GM19324 (cell line): ENCODE data around the gene C4BPB.
"Not testable (repeated sequence)": the region's sequence is repeated elsewhere in the genome, so short reads cannot be mapped to it uniquely, and the experiment has no call there.

ENCODE experiments used
- ATAC-seq: cut with Tn5 transposase; IDR thresholded peaks from one replicate; pipeline ENCODE4 v1.9.1; 2021; ENCODE audit warnings: mild to moderate bottlenecking, moderate library complexity; ENCODE audit not compliant: unreplicated experiment, low FRiP score

C4BPB gene, protein sequence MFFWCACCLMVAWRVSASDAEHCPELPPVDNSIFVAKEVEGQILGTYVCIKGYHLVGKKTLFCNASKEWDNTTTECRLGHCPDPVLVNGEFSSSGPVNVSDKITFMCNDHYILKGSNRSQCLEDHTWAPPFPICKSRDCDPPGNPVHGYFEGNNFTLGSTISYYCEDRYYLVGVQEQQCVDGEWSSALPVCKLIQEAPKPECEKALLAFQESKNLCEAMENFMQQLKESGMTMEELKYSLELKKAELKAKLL

DNA sequence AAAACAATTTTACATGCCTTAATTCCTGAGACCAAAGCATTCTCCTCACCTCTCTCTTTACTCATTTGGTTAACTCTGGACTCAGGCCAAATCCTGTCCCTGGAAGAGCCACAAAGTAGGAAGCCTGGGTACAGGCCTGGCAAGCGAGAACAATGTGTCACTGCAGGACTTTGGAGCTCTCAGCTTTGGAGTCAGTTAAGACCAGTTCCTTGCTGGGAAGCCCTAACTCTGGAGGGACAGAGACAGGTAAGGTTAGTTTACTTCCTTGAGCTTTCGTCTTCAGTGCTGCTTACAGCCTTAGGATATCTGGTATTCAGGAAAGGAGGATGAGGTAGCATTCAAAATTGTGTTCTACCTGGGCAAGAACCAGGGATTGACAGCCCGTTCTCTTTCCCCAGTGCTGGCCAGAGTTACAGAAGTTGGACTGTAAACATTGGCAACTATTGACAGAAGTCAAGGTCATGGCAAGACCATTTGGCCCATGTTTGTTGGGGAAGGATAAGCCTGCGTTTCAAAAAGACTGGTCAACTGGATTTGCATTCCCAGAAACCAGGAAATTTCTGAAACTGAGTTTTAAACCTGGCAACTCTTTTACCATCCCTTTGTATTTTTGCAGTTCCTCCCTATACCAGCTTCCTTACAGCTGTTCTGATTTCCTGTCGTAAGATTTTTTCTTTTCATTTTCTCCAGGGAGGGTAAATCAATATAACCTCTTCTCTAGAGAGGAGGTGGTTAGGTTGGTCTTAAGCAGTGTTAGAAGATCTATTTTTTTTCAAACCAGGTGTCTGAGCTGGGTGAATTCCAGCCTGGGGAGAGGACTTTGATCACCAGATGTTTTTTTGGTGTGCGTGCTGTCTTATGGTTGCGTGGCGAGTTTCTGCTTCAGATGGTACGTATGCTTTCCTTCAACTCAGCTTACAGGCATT is at the start of gene C4BPB:
C4BPB (plus strand) TSS at position 160 of the 926 bp plus-strand sequence; CDS start at position 832, 672 bp downstream.
- no peak for ATAC-seq

DNA sequence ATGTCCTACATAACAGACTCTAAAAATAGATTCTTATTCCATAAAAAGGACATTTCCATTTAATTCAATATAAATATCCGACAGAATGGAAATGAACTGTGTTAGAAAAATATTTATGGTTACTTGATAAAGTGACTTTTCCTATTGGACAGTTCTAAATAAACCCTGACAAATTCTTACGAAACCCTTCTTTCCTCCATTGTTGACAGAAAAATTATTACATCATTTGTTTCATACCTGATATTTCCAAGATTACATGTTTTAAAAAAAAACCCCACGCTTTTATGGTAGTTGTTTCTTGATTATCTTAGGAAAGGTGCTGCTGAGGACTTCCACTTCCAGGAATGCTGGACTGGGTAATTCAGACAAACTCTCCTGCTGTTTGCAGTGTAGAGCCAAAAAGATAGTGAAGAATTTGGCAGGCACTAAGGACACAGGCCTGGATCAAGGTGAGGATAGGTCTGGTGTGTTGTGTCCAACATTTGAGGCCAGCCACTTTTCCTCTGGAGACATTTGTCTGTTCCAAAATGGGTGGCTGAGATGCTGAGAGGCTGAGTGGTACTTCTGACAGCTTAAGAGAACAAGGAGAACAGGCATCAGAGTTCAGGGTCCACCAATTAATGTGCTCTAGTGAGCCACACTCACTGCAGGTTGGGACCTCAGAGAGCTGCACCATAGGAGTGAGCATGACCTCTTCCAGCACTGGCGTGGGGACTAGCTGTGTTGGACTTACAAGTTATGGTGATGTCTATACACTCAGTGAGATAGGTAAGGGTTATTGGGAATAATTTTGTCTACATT is 49.1 kb upstream of the C4BPB start:
- ATAC-seq: no peak

DNA sequence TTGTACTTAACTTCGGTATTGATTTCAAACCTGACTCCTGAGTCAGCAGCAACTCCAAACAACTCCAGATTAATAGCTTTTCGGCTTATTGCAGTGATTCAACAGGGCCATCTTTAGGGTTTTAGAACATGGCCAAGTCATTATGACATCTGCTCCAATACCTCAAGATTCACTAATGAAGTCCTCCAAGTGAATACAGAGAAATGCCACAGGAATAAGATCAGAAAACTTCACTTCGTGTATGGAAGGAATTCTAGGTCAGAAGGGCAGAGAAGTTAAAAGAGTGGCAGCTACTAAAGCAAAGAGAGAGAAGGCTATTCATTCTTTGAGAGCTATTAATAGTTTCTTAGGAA is 48.5 kb upstream of the C4BPB start:
- no peak for ATAC-seq

DNA sequence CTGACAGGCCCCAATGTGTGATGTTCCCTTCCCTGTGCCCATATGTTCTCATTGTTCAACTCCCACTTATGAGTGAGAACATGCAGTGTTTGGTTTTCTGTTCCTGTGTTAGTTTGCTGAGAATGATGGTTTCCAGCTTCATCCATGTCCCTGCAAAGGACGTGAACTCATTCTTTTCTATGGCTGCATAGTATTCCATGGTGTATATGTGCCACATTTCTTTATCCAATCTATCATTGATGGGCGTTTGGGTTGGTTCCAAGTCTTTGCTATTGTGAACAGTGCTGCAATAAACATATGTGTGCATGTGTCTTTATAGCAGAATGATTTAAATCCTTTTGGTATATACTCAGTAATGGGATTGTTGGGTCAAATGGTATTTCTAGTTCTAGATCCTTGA is 47.3 kb upstream of the C4BPB start:
- ATAC-seq: not testable (repeated sequence)

DNA sequence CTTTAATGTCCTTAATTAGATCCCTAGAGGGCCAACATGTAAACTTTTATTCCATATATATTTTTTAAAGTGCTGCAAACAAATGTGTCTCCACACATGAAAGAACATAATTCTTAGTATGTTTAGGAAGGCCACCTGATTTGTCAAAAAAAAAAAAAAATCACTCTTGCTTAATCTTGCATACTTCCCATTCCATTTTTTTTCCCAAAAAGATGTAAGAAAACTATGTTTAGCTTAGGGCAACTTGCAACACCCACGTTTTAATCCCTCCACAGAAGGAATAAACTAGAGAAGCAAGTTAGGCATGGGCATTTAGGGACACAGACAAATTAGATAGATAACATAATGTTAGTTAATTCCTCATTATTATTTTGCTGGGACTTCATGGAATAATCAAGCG is 43.2 kb upstream of the C4BPB start:
- no peak for ATAC-seq

DNA sequence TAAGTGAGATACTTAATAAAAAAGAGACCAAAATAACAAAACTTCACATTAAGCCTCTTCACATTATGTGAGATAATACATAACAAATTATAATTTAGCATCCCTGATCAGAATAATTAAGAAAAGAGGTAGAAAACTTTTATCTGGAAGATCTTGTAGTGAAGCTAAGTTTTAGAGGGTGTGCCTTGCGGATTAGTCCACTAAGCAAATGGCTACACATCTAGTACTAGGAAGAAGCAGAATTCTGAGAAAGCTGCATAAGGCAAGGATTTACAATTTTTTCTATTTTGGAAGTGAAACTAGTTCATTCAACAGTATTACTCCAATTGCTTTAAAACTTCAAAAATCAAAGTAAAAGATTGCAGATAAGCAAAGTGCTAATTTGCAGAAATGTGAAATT is 41.2 kb upstream of the C4BPB start:
- no peak for ATAC-seq

DNA sequence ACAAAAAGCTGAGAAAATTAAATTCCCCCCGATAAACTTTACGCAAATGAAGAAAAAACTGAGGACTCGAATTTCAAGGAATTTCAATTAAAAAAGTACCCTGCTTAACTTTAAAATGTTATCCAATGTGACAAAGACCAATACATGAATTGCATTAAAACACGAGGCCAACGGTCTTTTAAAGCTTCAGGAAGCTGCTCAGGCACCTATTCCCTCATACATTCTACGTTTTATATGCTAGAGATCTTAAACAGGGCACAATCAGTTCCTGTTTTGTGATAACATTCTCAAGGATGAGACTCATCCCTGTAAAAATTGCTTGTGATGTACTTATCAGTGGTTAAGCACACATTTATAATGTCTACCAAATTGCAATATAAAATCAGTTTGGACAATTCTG is 40.6 kb upstream of the C4BPB start:
- no peak for ATAC-seq

DNA sequence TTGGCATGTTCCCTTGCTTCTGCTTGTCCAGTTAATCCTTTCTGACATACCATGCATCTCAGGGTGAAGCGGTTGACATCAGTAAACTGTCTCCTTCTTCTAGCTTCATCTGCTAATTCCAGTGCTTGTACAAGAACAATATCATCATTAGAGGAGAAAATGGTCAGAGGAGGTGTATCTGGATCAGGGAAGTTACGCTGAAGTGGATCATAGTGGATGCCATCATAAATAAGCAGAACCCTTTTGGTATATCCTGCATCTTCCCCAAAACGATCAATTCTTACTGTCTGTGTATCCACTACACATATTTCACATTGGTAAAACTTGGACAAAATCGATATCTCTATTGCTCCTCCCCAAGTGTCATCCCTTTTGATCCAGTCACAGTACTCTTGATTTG is 39.6 kb upstream of the C4BPB start:
- no peak for ATAC-seq

DNA sequence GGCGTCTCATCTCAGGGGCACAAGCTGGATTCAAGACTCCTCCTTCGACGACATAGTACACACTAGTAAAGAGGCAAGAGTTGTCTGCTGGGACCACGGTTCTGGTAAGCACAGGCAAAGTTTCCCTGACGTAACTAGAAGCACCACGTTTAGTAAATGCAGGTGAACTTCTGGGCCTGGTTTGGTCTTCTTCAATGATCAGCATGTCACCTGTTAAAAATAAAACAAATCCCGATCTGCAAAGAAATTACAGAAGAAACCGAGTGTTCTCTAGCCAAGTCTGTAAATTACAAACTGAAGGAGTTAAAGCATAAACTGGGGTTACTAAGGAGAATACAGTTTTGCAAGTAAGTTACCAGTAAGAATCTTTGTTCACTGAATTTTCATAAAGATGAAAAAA is 39.1 kb upstream of the C4BPB start:
- ATAC-seq: no peak

DNA sequence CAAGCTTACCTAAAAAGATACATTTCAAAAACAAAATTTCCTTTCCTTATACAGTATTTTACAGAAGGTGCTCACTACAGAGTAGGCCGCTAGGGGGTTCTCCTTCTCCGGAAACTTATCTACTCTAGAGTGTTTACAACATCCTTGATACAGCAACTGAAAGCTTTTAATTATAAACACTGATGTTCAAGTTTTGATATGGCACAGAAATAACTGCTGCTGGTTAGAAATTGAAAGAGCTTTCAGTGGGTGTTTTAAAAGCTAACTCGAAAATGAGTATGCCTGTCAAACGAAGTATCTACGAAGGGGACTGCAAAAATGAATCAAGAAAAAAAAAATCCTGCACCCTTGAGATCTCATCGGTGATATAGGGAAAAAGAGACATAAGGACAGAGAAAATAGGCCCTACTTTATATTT is 38.7 kb upstream of the C4BPB start:
- ATAC-seq: no peak

DNA sequence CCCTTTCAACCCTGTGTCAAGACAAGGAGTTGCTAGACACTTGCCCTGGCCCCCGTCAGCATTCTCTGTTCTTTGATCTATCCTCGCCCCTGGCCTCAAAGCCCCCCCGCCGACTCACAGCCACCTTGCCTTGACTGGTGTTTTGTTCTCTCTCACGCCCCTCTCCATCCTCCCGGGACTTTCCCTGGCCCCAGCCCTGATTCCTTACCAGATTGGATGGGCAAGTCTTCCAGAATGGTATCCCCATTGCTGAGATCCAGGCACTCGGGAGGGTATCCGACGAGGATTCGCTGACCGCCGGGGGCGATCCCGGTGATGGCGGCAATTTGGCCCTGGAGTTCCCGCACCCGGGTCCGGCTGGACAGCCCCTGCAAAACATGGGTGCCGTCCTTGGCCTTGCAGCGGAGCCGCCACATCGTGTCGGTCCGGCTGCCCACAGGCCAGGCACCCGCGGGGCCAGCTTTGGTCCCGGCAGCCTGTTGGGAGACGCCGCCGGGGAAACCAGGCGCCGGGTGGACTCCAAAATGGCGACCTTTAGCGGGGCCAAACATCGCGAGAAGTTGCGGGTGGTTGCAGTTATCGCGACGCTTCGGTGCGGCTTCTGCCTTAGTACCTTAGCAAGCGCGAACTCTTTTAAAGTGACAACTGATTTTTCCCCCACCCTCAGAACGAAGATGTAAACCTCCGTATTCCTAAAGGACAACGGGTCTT is 38.0 kb upstream of the C4BPB start:
- no peak for ATAC-seq

DNA sequence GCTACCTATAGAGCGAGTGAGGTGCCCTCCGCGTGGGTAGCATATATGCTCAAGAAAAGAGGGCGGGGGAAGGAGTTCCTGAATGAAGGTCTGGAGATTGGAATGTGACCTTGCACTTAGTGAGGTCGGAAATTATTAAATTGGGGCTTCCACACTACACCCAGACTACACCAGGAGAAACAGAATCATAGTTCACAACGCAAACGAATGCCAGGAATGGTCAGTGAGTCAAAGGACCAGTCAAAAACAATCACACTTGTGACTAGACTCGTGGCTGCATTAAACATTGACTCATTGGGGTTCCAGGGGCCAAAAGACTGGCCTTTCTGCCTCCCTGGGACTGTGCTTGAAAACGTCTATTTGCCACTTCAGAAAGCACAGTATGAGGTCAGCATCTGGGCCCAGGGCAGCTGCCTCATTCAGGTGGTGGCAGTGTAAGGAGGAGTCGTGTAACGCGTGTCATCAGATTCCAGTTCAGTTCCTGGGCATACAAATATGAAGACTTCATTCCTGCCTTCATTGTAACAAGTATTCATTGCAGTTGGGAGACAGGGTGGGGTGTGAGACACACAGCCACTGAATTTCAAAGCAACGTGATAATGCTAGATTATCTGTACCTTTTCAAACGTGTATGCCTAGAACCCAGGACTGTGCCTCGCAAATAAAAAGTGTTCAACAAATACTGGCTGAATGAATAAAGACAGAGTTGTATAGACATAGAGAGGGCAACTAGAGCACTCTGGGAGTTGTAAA is 37.3 kb upstream of the C4BPB start, which contains the start of gene YOD1:
YOD1 (minus strand) TSS at position 18 of the 753 bp plus-strand sequence. CDS start 178 bp downstream, outside the sequence.
- ATAC-seq: no peak

DNA sequence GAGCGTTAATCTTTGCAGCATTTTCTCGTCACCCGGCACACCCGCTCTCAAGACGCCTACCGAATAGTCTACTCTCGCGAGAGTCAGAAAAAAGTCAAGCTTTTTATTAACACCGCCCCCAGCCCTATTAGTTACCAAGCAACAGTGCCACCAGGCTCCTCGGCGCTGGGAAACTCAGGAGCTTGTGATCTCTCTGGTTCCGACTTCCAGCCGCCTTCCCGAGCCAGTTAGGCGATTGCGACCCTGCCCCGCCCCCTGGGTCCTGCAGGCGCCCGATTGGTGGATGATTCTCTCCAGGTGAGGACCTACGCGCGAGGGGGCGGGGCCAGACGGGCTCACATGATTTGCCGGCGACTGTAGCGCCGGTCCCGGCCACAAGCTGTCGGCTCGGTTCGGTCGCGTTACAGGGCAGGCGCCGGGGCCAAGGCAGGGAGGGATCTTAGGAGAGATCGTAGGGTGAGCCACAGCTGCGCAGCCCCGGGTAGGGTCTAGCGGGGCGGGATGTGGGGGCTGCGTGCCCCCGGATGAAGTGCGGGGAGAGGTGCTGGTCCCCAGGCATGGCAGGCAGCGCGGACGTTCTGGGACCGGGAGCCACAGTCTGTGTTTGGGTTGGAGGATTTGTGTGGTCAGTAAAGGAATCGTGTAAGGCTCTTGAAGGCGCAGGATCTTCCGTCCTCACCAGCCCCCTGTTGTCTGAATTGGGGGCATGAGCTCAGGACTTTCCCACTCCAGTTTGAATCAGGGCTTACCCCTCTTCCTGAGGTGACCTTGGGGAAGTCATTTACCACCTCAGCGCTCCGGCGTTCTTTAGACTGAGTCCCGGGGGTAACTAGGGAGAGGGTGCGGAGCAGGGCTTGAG is 35.5 kb upstream of the C4BPB start, which contains the start of gene PFKFB2:
PFKFB2 (plus strand) TSS at position 365 of the 859 bp plus-strand sequence. CDS start 1,443 bp downstream, outside the sequence.
- ATAC-seq: peak; percentile 67

DNA sequence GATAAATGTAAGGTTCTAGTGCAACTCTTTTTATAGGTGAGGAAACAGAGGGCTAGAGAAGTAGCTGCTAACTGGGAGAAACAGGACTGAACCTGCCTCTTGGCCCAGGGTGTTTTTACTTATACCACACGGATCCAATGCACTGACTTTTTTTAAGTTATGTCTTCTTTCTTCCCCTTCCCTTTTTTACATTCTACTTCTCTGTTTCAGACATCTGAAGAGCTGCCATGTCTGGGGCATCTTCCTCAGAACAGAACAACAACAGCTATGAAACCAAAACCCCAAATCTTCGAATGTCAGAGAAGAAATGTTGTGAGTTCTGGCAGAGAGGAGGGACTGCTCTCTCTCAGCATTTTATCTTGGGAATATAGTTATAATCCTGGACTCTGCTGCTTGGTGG is 34.2 kb upstream of the C4BPB start:
- ATAC-seq: no peak

DNA sequence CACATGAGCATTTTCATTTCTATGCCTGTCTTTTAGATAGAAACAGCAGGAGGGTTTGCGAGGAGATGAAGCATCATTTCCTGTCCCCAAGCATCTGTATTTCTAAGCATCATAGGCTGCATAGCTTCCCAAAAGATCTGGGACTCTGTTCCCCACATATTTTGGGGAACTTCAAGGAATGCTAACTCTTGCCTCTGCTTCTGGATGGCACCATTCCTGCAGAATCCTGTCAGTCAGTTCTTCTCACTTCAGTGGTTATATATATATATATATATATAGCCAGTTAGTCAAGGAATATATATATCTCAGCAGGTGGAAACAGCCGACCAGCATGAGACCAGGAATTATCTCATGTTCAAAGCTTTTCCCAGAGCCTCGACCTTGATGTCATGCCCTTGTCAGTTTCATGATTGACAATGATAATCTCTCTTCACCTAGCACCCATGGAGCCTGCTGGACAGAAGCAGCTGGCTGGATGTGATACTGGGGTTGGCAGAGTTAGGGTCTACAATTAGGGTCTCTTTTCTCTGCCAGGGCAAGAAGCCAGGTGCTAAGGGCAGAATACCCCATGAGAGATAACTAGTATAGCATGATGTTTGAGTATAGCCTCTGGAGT is 33.2 kb upstream of the C4BPB start:
- no peak for ATAC-seq

DNA sequence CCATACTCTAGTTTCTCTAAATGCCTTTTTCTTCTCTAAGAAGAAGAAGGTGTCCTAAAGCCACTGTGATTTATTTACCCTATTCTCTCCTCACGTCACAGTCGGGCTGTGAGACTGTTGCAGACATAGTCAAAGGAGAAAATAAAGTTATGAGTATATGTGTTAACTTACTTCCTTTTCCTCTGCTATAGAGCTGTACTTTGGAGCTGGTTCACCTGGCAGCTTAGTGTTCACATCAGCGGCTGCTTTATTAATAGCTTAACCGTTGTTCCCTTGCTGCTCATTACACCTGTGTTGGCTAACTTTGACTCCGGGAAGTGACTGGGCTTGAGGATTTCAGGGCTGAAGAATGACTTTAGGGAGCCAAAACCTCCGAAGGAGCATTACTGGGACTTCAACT is 32.0 kb upstream of the C4BPB start:
- no peak for ATAC-seq

DNA sequence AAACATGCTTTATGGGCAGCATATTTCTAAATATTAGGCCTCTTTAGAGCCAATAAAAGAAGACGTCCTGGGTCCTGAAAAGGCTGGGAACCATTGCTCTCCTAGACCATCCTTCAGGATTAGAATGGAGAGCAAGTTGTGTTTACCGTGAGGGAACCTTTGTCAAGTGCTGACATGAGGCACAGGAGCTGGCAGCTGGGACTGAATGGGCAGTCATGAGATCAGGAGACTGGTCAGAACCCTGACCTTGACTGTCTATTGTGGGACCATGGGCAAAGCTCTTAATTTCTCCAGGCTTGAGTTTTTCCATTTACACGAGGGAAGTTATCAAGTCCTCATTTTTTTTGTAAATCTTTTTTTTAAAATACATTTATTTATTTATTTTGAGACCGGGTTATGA is 30.4 kb upstream of the C4BPB start:
- no peak for ATAC-seq
